ENCODE results near the gene SCYL1.

The SCYL1 gene

DNA sequence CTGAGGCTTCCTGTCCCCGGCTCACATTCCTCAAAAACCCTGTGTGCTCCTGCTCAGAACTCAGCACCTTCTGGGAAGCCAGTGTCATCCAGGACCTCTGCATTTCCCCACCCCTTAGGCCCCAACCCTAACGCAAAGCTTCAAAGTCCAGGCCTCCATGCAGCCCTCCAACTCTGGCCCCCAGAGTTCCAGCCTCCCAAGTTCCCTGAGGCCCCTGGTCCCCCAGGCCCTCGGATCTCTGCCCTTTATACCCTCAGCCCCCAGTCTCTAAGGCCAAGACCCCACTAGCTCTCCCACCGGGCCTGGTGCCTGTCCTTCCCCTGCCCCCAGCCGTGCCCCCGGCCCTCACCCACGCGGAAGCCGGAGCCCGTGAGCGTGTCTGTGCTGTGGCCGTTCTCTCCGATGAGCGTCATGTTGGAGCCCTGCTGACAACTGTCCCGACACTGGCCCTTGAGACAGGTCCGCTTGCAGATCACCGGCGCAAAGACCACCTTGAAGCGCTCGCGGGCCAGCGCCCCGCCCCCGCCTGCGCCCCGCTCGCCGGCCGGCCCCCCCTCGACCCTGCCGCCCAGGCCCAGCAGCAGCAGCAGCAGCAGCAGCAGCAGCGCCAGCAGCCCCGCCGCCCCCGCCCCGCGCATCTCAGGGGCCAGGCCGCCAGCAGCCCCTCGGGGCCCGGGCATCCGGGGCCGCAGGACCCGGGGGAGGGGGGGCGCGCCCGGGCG is 32.6 kb downstream of the SCYL1 start:
- Histone ChIP-seq H3K18ac (ENCODE audit: low read length) (peak overlapping the region; percentile 89), H3K27me3 (ENCODE audit: insufficient read depth, low read length, poor library complexity) (no peaks in the 10 kb centered on the region), H3K27ac (ENCODE audit: low read depth, low read length) (peak overlapping the region; percentile 17), H3K4me3 (ENCODE audit: low read length) (no peak overlapping the region), H3K4ac (ENCODE audit: low read depth, low read length) (peak overlapping the region; percentile 88), H3K4me1 (ENCODE audit: control insufficient read depth, low read depth, low read length) (peaks cover 9% of the 10 kb centered on the region), H2AK5ac (ENCODE audit: low read length) (no peak overlapping the region), H3K23ac (ENCODE audit: low read length) (peak overlapping the region; percentile 90), H4K5ac (ENCODE audit: low read length) (no peak overlapping the region), H2BK15ac (replicated peaks; ENCODE audit: low read depth) (no peak overlapping the region), H3K4me2 (ENCODE audit: low read length) (no peak overlapping the region), H3K79me1 (ENCODE audit: low read length) (no peaks in the 10 kb centered on the region), H3K36me3 (ENCODE audit: control insufficient read depth, insufficient read depth, low read length) (no peaks in the 10 kb centered on the region), H2BK120ac (ENCODE audit: low read depth, low read length) (no peak overlapping the region), H3K9ac (ENCODE audit: low read length) (peak overlapping the region; percentile 60), H3K79me2 (ENCODE audit: control insufficient read depth, insufficient read depth, low read length) (no peaks in the 10 kb centered on the region), H2BK5ac (ENCODE audit: low read length) (no peak overlapping the region), H3K56ac (ENCODE audit: low read length) (peak overlapping the region; percentile 83), H4K8ac (ENCODE audit: low read depth, low read length) (peak overlapping the region; percentile 42)
- no CpG with 5 or more reads among the region's 47 CpGs for WGBS (ENCODE audit: extremely low coverage, insufficient coverage, low lambda C conversion rate)
- peak; percentile 32 for DNase-seq

- peaks cover 9% of the 10 kb centered on the region for H3K4me1 ChIP-seq (ENCODE audit: control insufficient read depth, low read depth, low read length)
- peak within 1 kb of the TSS; percentile 49 for H2AK5ac ChIP-seq (ENCODE audit: low read length)
- no peaks in the 10 kb centered on the region for H3K36me3 ChIP-seq (ENCODE audit: control insufficient read depth, insufficient read depth, low read length)
- H3K9ac ChIP-seq (ENCODE audit: low read length), result peak within 1 kb of the TSS; percentile 81
- H3K79me2 ChIP-seq (ENCODE audit: control insufficient read depth, insufficient read depth, low read length), result no peaks in the 10 kb centered on the region
- H2BK5ac ChIP-seq (ENCODE audit: low read length), result no peak within 1 kb of the TSS
- H3K4me3 ChIP-seq (ENCODE audit: low read length), result peak within 1 kb of the TSS; percentile 37
- H4K8ac ChIP-seq (ENCODE audit: low read depth, low read length), result peak within 1 kb of the TSS; percentile 42
- peak; percentile 71 for DNase-seq
- peak within 1 kb of the TSS; percentile 88 for H3K4ac ChIP-seq (ENCODE audit: low read depth, low read length)
- H3K27ac ChIP-seq (ENCODE audit: low read depth, low read length), result peak within 1 kb of the TSS; percentile 38
- peak within 1 kb of the TSS; percentile 94 for H3K56ac ChIP-seq (ENCODE audit: low read length)
- no peaks in the 10 kb centered on the region for H3K79me1 ChIP-seq (ENCODE audit: low read length)
- H3K27me3 ChIP-seq (ENCODE audit: insufficient read depth, low read length, poor library complexity), result no peaks in the 10 kb centered on the region
- H2BK120ac ChIP-seq (ENCODE audit: low read depth, low read length), result no peak within 1 kb of the TSS
- H2BK15ac ChIP-seq (replicated peaks; ENCODE audit: low read depth), result no peak within 1 kb of the TSS
- WGBS (ENCODE audit: extremely low coverage, insufficient coverage, low lambda C conversion rate), result no CpG with 5 or more reads among the region's 79 CpGs
- peak within 1 kb of the TSS; percentile 90 for H3K23ac ChIP-seq (ENCODE audit: low read length)
- H4K5ac ChIP-seq (ENCODE audit: low read length), result peak within 1 kb of the TSS; percentile 87
- peak within 1 kb of the TSS; percentile 61 for H3K4me2 ChIP-seq (ENCODE audit: low read length)
- H3K18ac ChIP-seq (ENCODE audit: low read length), result peak within 1 kb of the TSS; percentile 89
Measured at GRCh38 chr11:65558002-65558929, 33.4 kb downstream of the SCYL1 start, which contains the start of gene LTBP3. Gene LTBP3 (minus strand): TSS chr11:65558359. CDS start chr11:65557959, 400 bp downstream.

DNA sequence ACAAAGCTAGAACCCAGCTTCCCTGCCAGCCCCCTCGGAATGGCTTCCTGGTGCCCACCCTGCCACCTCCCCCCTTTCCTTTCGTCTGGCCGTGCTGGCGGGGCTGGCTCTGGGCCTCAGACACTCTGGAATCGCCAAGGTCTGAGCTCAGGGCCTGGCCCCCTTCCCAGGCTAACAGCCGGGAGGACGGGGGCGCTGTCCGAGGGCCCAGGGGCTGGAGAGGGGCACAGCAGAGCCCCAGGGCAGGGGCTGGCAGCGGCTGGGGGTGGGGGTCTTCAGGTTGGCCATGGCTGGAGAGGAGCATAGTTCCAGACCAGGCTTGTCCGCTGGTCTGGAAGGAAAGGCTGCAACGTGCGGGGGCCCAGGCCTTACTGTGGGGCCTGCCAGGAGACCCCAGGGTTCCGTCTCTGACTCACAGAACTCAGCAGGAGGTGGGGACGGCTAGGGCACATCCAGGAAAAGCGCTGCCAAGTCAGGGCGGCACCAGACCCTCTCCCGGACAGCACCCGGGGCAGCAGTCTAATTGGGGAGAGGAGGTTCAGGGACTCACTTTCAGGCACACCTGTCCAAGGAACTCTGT is 34.1 kb downstream of the SCYL1 start:
- H3K4me2 ChIP-seq (ENCODE audit: low read length), result peak overlapping the region; percentile 50
- H3K4me1 ChIP-seq (ENCODE audit: control insufficient read depth, low read depth, low read length), result peaks cover 9% of the 10 kb centered on the region
- peak overlapping the region; percentile 49 for H2AK5ac ChIP-seq (ENCODE audit: low read length)
- no peaks in the 10 kb centered on the region for H3K79me1 ChIP-seq (ENCODE audit: low read length)
- H3K4ac ChIP-seq (ENCODE audit: low read depth, low read length), result peak overlapping the region; percentile 60
- no peak overlapping the region for H4K8ac ChIP-seq (ENCODE audit: low read depth, low read length)
- H2BK5ac ChIP-seq (ENCODE audit: low read length), result no peak overlapping the region
- peak overlapping the region; percentile 94 for H3K56ac ChIP-seq (ENCODE audit: low read length)
- H3K4me3 ChIP-seq (ENCODE audit: low read length), result no peak overlapping the region
- H4K5ac ChIP-seq (ENCODE audit: low read length), result peak overlapping the region; percentile 87
- peak overlapping the region; percentile 89 for H3K18ac ChIP-seq (ENCODE audit: low read length)
- no peak overlapping the region for H2BK120ac ChIP-seq (ENCODE audit: low read depth, low read length)
- peak overlapping the region; percentile 81 for H3K9ac ChIP-seq (ENCODE audit: low read length)
- H2BK15ac ChIP-seq (replicated peaks; ENCODE audit: low read depth), result no peak overlapping the region
- H3K79me2 ChIP-seq (ENCODE audit: control insufficient read depth, insufficient read depth, low read length), result no peaks in the 10 kb centered on the region
- H3K36me3 ChIP-seq (ENCODE audit: control insufficient read depth, insufficient read depth, low read length), result no peaks in the 10 kb centered on the region
- WGBS (ENCODE audit: extremely low coverage, insufficient coverage, low lambda C conversion rate), result no CpG with 5 or more reads among the region's 19 CpGs
- H3K27me3 ChIP-seq (ENCODE audit: insufficient read depth, low read length, poor library complexity), result no peaks in the 10 kb centered on the region
- no peak for DNase-seq
- no peak overlapping the region for H3K23ac ChIP-seq (ENCODE audit: low read length)
- peak overlapping the region; percentile 38 for H3K27ac ChIP-seq (ENCODE audit: low read depth, low read length)

GRCh38 chr11:65559535-65559934 is 34.7 kb downstream of the SCYL1 start:
- Histone ChIP-seq H3K79me1 (ENCODE audit: low read length) (no peaks in the 10 kb centered on the region), H3K4me1 (ENCODE audit: control insufficient read depth, low read depth, low read length) (peaks cover 9% of the 10 kb centered on the region), H2BK5ac (ENCODE audit: low read length) (no peak overlapping the region)

GRCh38 chr11:65559951-65560537 is 35.2 kb downstream of the SCYL1 start:
- Histone ChIP-seq H3K4me3 (ENCODE audit: low read length) (no peak overlapping the region), H4K8ac (ENCODE audit: low read depth, low read length) (no peak overlapping the region), H3K36me3 (ENCODE audit: control insufficient read depth, insufficient read depth, low read length) (no peaks in the 10 kb centered on the region), H3K23ac (ENCODE audit: low read length) (no peak overlapping the region), H2AK5ac (ENCODE audit: low read length) (no peak overlapping the region), H3K4me1 (ENCODE audit: control insufficient read depth, low read depth, low read length) (peaks cover 9% of the 10 kb centered on the region), H3K9ac (ENCODE audit: low read length) (peak overlapping the region; percentile 35), H2BK120ac (ENCODE audit: low read depth, low read length) (no peak overlapping the region), H4K5ac (ENCODE audit: low read length) (no peak overlapping the region), H2BK5ac (ENCODE audit: low read length) (no peak overlapping the region), H3K27me3 (ENCODE audit: insufficient read depth, low read length, poor library complexity) (no peaks in the 10 kb centered on the region), H3K27ac (ENCODE audit: low read depth, low read length) (no peak overlapping the region), H3K4ac (ENCODE audit: low read depth, low read length) (no peak overlapping the region), H3K18ac (ENCODE audit: low read length) (no peak overlapping the region), H3K79me1 (ENCODE audit: low read length) (no peaks in the 10 kb centered on the region), H2BK15ac (replicated peaks; ENCODE audit: low read depth) (no peak overlapping the region), H3K79me2 (ENCODE audit: control insufficient read depth, insufficient read depth, low read length) (no peaks in the 10 kb centered on the region), H3K56ac (ENCODE audit: low read length) (peak overlapping the region; percentile 46), H3K4me2 (ENCODE audit: low read length) (no peak overlapping the region)
- DNase-seq, result peak; percentile 82
- no CpG with 5 or more reads among the region's 5 CpGs for WGBS (ENCODE audit: extremely low coverage, insufficient coverage, low lambda C conversion rate)

More at GRCh38 chr11:65559535-65559934, 34.7 kb downstream of the SCYL1 start:
- Histone ChIP-seq H3K4ac (ENCODE audit: low read depth, low read length) (no peak overlapping the region), H3K4me2 (ENCODE audit: low read length) (no peak overlapping the region), H3K18ac (ENCODE audit: low read length) (no peak overlapping the region), H3K23ac (ENCODE audit: low read length) (no peak overlapping the region), H3K79me2 (ENCODE audit: control insufficient read depth, insufficient read depth, low read length) (no peaks in the 10 kb centered on the region), H4K8ac (ENCODE audit: low read depth, low read length) (no peak overlapping the region), H3K56ac (ENCODE audit: low read length) (no peak overlapping the region), H2AK5ac (ENCODE audit: low read length) (no peak overlapping the region), H3K9ac (ENCODE audit: low read length) (no peak overlapping the region), H2BK120ac (ENCODE audit: low read depth, low read length) (no peak overlapping the region), H3K27ac (ENCODE audit: low read depth, low read length) (no peak overlapping the region), H3K4me3 (ENCODE audit: low read length) (no peak overlapping the region), H2BK15ac (replicated peaks; ENCODE audit: low read depth) (no peak overlapping the region), H3K36me3 (ENCODE audit: control insufficient read depth, insufficient read depth, low read length) (no peaks in the 10 kb centered on the region), H4K5ac (ENCODE audit: low read length) (no peak overlapping the region), H3K27me3 (ENCODE audit: insufficient read depth, low read length, poor library complexity) (no peaks in the 10 kb centered on the region)
- WGBS (ENCODE audit: extremely low coverage, insufficient coverage, low lambda C conversion rate), result no CpG with 5 or more reads among the region's 5 CpGs
- no peak for DNase-seq

Data from mesendoderm (in vitro differentiated cells).